ENCODE data around the gene LIG1.
"Not testable (repeated sequence)": the region's sequence is repeated elsewhere in the genome, so short reads cannot be mapped to it uniquely, and the experiment has no call there.

GRCh38 chr19:48088991-48089390 is 81.2 kb downstream of the LIG1 start:
- TF ChIP-seq CTCF, POLR2A, POLR2AphosphoS5, EP300 (IDR thresholded peaks at IDR 0.05): not testable (repeated sequence)
